PC-3 (cell line): ENCODE measurements around the gene GLDC. TPM values are rescaled to one million over a fixed set of nuclear protein-coding genes. Genes with fewer than 3 reads are reported as not detected.
A peak's percentile ranks its signal among the peaks of the same experiment; 100 is the strongest.

Source experiments
- ATAC-seq: fragments of 200-7000 bp; cut with Tn5 transposase; 2 replicates; pipeline ENCODE4 v1.9.1; 2020; ENCODE audit warnings: mild to moderate bottlenecking, moderate library complexity
- BruUV-seq: library from RNA; stranded (reverse); fragments of 400-500 nt; replicated peaks from 2 replicates; lab custom pipeline; 2021; lab: Mats Ljungman, UMichigan
- CTCF ChIA-PET: fragments of 300-600 bp; sonication (Branson Sonifier 250); formaldehyde crosslinking; loops from one replicate; lab custom pipeline; 2022; ENCODE audit warnings: antibody characterized with exemption; lab: Charles Lee
- POLR2A ChIA-PET: fragments of 300-600 bp; sonication (Branson Sonifier 250); formaldehyde crosslinking; loops from one replicate; lab custom pipeline; 2022; ENCODE audit warnings: antibody characterized with exemption; ENCODE audit not compliant: unreplicated experiment; lab: Charles Lee
- DNase-seq: peaks from one replicate; pipeline ENCODE4 v3.0.0-alpha.2; 2015
- H2AFZ ChIP-seq: fragments of 300-600 bp; sonication (generic); 2 replicates; pipeline ENCODE4 v1.6.0; 2016; ENCODE audit warnings: antibody characterized with exemption, low read length
- H3F3A ChIP-seq: fragments of 300-600 bp; sonication (generic); one replicate; pipeline ENCODE4 v1.6.0; 2017; ENCODE audit warnings: antibody characterized with exemption, low read length, control low read depth, mild to moderate bottlenecking; ENCODE audit not compliant: unreplicated experiment
- H3K27ac ChIP-seq: fragments of 300-600 bp; sonication (generic); 2 replicates; pipeline ENCODE4 v1.5.1; 2016; ENCODE audit warnings: mild to moderate bottlenecking, low read length
- H3K27me3 ChIP-seq: fragments of 300-600 bp; sonication (generic); 2 replicates; pipeline ENCODE4 v1.6.1; 2016; ENCODE audit warnings: low read length, mixed read lengths
- H3K36me3 ChIP-seq: fragments of 300-600 bp; sonication (generic); 2 replicates; pipeline ENCODE4 v1.6.1; 2016; ENCODE audit warnings: low read depth, mixed run types, low read length, mixed read lengths
- H3K4me1 ChIP-seq: fragments of 300-600 bp; sonication (generic); 2 replicates; pipeline ENCODE4 v1.5.1; 2016; ENCODE audit warnings: low read length; ENCODE audit not compliant: insufficient read depth
- H3K4me2 ChIP-seq: fragments of 300-600 bp; sonication (generic); 2 replicates; pipeline ENCODE4 v1.6.0; 2016; ENCODE audit warnings: low read length
- H3K4me3 ChIP-seq: fragments of 300-600 bp; sonication (generic); 2 replicates; pipeline ENCODE4 v1.5.1; 2016; ENCODE audit warnings: mild to moderate bottlenecking, low read length, mixed read lengths
- H3K79me2 ChIP-seq: fragments of 300-600 bp; sonication (generic); 2 replicates; pipeline ENCODE4 v1.6.1; 2017; ENCODE audit warnings: low read length, mixed read lengths
- H3K9ac ChIP-seq: fragments of 300-600 bp; sonication (generic); 2 replicates; pipeline ENCODE4 v1.6.0; 2016; ENCODE audit warnings: mild to moderate bottlenecking, low read length
- H3K9me2 ChIP-seq: fragments of 300-600 bp; sonication (generic); replicated peaks from 2 replicates; pipeline ENCODE4 v1.6.1; 2016; ENCODE audit warnings: mixed run types, low read length, mixed read lengths
- H3K9me3 ChIP-seq: fragments of 300-600 bp; sonication (generic); 2 replicates; pipeline ENCODE4 v1.6.1; 2016; ENCODE audit warnings: low read length, mixed read lengths
- H4K20me1 ChIP-seq: fragments of 300-600 bp; sonication (generic); 2 replicates; pipeline ENCODE4 v1.6.1; 2016; ENCODE audit warnings: low read length, mixed read lengths
- CTCF ChIP-seq: fragments of 300-600 bp; sonication (generic); conservative IDR thresholded peaks from 2 replicates; pipeline ENCODE4 v1.5.1; 2017; ENCODE audit warnings: antibody characterized with exemption, low read depth, mild to moderate bottlenecking, low read length
- EZH2 ChIP-seq: fragments of 300-600 bp; sonication (generic); IDR thresholded peaks from one replicate; pipeline ENCODE4 v1.6.1; 2017; ENCODE audit warnings: antibody characterized with exemption, mild to moderate bottlenecking, low read length; ENCODE audit not compliant: unreplicated experiment
- EZH2phosphoT487 ChIP-seq: fragments of 300-600 bp; sonication (generic); IDR thresholded peaks from 2 replicates; pipeline ENCODE4 v1.6.1; 2018; ENCODE audit warnings: mild to moderate bottlenecking, antibody characterized with exemption, low read length, borderline replicate concordance
- intact Hi-C: fragments of 100-400 bp; cut with micrococcal nuclease; formaldehyde crosslinking; loops from 2 replicates; pipeline ENCODE4 v1.9.0; 2023
- total RNA-seq: library from RNA; depleted of rRNA; stranded (reverse); fragments of >200 nt; gene quantifications from 2 replicates; pipeline ENCODE4 v1.2.3, GENCODE V29; 2014

Gene GLDC
- total RNA-seq, 1 experiment from 2014 or later = 8.1 TPM

GRCh38 chr9:6495466-6495865 lies 150.1 kb downstream of the GLDC start:
- ChIA-PET POLR2A (no interaction called here), CTCF (interaction anchor here (0.5 kb wide), 1 partner anchor 72 kb away, joined by 3 read pairs; no protein-coding TSS in a partner anchor)
- Histone ChIP-seq H3K4me1 (no peaks in the 10 kb centered on the region), H3K9ac (no peak overlapping the region), H3K4me2 (no peak overlapping the region), H3K36me3 (peaks cover 32% of the 10 kb centered on the region), H3K9me2 (no peaks in the 10 kb centered on the region), H2AFZ (no peak overlapping the region), H3K27me3 (no peaks in the 10 kb centered on the region), H3F3A (no peaks in the 10 kb centered on the region), H4K20me1 (no peaks in the 10 kb centered on the region), H3K4me3 (no peak overlapping the region), H3K27ac (no peak overlapping the region), H3K79me2 (peaks cover 9% of the 10 kb centered on the region; the same call in 1 of the 2 replicates), H3K9me3 (no peaks in the 10 kb centered on the region)
- TF ChIP-seq CTCF (peak; percentile 26; the same call in 1 of the 2 replicates), EZH2 (no peak)
- no TSS peak for BruUV-seq
- intact Hi-C loops = loop anchor here (1.0 to 10.0 kb wide), 2 partner anchors 71 to 72 kb away; no protein-coding TSS in a partner anchor
- ATAC-seq (no peak; the same call in 1 of the 2 replicates), DNase-seq (peak; percentile 6)

GRCh38 chr9:6490863-6491262 lies 154.7 kb downstream of the GLDC start:
- no TSS peak for BruUV-seq
- POLR2A ChIA-PET = no interaction called here

GRCh38 chr9:6489099-6489498 lies 156.4 kb downstream of the GLDC start:
- no TSS peak for BruUV-seq
- Histone ChIP-seq H3K27me3 (no peaks in the 10 kb centered on the region), H3K4me1 (no peaks in the 10 kb centered on the region), H3K4me2 (no peak overlapping the region), H3K9me3 (no peaks in the 10 kb centered on the region), H3K36me3 (peaks cover 11% of the 10 kb centered on the region; the same call in 1 of the 2 replicates), H3K27ac (no peak overlapping the region), H3K79me2 (peaks cover 9% of the 10 kb centered on the region; the same call in 1 of the 2 replicates), H3K4me3 (no peak overlapping the region), H3K9me2 (no peaks in the 10 kb centered on the region), H4K20me1 (no peaks in the 10 kb centered on the region), H3F3A (no peaks in the 10 kb centered on the region), H2AFZ (no peak overlapping the region), H3K9ac (no peak overlapping the region)
- ChIA-PET CTCF (no interaction called here), POLR2A (no interaction called here)
- no peak for DNase-seq
- ATAC-seq = no peak
- TF ChIP-seq EZH2phosphoT487 = no peak
- TF ChIP-seq CTCF = no peak
- TF ChIP-seq EZH2 = no peak
- intact Hi-C loops = no loop called here

More at GRCh38 chr9:6490863-6491262, 154.7 kb downstream of the GLDC start:
- Histone ChIP-seq H3K9me2 (no peaks in the 10 kb centered on the region), H3K79me2 (peaks cover 9% of the 10 kb centered on the region; the same call in 1 of the 2 replicates), H4K20me1 (no peaks in the 10 kb centered on the region), H3K4me2 (no peak overlapping the region), H3F3A (no peaks in the 10 kb centered on the region), H3K4me1 (no peaks in the 10 kb centered on the region), H3K4me3 (no peak overlapping the region), H3K36me3 (peaks cover 11% of the 10 kb centered on the region; the same call in 1 of the 2 replicates), H2AFZ (no peak overlapping the region), H3K9ac (no peak overlapping the region), H3K27me3 (no peaks in the 10 kb centered on the region), H3K27ac (no peak overlapping the region), H3K9me3 (no peaks in the 10 kb centered on the region)
- no peak for DNase-seq
- intact Hi-C loops = loop anchor here (5.0 to 10.0 kb wide), 2 partner anchors 66 to 139 kb away; no protein-coding TSS in a partner anchor
- CTCF ChIA-PET = no interaction called here
- no peak for ATAC-seq
- TF ChIP-seq CTCF = no peak
